ENCODE measurements around the gene TMEM250.
"Not testable (repeated sequence)": the region's sequence is repeated elsewhere in the genome, so short reads cannot be mapped to it uniquely, and the experiment has no call there.

TMEM250 gene, protein sequence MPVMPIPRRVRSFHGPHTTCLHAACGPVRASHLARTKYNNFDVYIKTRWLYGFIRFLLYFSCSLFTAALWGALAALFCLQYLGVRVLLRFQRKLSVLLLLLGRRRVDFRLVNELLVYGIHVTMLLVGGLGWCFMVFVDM

DNA sequence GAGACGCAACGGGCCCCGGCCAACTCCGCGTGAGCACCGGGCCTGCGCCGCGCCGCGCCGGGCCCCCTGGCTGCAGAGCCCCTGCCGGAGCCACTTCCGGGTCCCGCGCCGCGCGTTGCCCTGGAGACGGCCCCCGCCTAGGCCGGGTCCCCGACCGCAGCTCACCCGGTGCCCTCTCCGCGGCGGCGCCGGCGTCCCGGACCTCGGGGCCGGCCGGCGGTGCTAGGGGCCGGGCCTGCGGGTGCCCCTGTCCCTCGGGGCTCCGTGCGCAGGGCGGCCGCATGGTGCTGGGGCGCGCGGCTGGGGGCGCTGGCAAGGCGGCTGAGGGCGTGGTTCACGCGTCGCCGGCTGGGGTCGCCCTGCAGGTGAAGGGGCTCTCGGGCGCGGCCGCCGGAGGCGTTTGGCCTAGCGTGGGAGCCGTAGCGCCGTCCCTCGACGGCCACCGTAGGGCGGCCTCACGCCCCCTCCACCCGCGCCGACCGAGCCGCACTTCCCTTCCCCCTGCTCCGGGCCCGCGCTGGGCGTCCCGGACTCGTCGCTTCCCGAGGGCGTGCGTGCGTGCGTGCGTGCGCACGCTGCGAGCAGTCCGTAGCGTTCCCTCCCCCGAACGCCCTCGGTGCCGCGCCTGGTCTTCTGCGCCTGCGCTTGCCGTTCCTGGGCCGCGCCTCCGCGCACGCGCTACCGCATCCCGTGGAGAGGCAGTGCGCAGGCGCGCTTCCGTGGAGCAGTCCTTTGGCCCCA, at the start of gene TMEM250:
TMEM250 (minus strand) TSS at position 556 of the 741 bp plus-strand sequence. CDS start 1,975 bp downstream, outside the sequence.
- DNase-seq (ENCODE audit: low spot score): peak; percentile 98

DNA sequence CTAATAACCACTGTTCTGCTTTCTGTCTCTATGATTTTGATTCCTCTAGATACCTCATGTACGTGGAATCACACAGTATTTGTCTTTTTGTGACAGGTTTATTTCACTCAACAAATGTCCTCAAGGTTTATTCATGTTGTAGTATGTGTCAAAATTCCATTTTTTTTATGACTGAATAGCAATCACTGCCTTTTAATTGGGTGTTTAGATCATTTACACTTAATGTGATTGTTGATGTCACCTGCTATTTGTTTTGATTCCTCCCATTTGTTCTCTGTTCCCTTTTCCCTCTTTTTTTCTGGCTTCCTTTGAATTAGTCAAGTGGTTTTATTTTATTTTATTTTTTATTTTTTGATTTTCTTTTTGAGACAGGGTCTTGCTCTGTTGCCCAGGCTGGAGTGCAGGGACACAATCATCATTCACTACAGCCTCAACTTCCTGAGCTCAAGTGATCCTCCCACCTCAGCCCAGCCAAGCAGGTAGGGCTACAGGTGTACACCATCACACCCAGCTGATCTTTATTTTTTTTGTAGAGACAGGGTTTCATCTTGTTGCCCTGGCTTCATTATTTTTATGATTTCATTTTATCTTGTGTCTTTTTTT, 44.7 kb upstream of the TMEM250 start:
- DNase-seq (ENCODE audit: low spot score): no peak

DNA sequence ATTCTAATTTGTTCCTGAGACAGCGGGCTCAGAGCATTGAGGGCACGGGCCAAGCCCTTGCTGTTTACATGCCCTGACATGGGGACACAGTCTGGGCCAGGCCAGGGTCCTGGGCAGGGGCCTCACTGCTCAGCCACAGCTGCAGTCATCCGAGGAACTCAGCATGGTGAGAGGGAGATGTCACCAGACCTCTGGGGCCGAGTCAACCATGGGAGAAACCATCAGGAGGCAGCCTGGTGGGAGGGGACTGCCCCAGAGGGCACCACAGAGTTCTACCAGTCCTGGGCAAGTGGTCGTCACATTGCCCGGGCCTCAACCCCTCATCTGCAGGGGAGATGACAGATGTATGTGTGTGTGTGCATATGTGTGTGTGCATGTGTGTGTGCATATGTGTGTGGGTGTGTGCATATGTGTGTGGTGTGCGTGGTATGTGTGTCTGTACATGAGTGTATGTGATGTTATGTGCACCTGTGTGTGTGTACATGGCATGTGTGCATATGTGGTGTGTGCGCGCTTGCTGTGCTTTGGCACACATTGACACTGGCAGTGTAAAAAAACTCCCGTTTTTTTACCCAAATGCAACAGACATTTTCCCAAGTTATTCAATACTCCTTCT, 42.4 kb upstream of the TMEM250 start:
- DNase-seq (ENCODE audit: low spot score): no peak

DNA sequence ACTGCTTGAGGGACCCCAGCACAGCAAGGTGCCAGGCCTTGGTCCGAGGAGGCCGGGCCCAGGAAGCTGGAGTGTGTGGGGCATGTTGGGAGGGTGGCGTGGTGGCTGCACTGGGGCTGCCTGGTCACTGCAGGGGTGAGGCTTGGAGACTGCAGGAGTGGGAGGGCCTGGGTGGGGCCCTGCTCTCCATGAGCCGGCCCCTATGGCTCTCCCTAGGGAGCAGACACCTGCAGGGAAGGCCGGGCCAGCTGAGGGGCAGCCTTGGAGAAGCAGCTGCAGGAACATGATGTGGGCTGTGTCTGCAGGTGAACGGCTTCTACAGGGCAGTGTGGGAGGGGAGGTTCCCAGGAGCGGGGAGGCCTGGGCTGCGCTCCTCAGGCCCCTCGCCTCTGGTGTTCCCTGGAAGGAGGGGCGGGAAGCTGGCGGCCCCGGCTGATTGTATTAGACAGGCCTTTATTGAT, 41.7 kb upstream of the TMEM250 start:
- DNase-seq (ENCODE audit: low spot score): no peak

DNA sequence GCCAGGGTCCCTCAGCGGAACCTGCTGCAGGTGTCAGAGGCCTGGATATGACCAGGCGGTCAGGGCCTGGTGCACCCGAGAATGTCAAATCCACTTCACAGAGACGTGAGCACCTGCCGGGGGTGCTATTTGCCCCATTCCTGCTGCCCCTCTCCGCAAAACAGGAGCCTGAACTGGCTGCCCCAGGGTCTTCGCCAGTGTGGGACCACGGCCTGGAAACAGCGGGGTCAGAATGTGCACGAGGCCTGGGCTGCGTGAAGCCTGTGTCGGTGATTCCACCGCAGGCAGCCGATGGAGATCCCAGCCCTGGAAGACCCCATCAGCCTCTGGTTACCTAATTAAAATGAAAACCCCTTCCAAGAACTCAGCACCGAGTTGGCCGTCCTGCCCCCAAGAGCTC, 41.2 kb upstream of the TMEM250 start:
- no peak for DNase-seq (ENCODE audit: low spot score)

DNA sequence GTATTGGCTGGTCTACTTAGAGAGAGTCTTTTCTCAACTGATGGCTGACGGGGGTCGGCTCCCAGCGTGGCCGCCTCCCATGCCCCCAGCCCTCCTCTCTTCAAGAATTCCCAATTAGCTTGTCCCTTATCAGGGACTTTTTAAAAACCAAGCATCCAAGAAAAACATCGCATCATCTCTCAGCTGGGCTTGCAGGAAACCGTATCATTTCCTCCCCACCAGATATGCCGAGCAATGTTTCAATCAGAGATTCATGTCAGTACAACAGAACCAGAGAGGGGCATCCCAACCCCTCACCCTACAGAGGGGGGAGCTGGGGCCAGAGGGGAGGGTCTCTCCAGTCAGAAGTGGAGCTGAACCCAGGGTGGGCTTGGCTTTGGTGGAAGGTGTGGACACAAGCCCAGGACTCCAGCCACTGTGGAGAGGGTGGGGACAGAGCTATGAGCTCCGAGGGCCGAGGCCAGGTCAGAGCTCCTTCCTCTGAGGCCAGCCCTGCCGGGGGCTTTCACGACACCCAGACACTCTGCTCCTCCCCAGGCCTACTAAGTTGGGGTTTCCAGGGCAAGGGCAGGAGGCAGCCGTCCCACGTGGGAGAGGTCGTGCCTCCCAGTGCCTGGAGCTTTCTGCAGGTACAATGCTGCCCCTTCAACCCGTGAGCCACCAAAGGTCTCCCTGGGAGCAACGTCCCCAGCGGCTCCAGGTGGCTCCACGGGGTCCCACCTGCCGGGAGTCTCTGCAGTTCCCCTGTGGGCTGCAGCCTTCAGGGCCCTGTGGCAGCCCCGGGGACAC, 39.0 kb upstream of the TMEM250 start:
- no peak for DNase-seq (ENCODE audit: low spot score)

DNA sequence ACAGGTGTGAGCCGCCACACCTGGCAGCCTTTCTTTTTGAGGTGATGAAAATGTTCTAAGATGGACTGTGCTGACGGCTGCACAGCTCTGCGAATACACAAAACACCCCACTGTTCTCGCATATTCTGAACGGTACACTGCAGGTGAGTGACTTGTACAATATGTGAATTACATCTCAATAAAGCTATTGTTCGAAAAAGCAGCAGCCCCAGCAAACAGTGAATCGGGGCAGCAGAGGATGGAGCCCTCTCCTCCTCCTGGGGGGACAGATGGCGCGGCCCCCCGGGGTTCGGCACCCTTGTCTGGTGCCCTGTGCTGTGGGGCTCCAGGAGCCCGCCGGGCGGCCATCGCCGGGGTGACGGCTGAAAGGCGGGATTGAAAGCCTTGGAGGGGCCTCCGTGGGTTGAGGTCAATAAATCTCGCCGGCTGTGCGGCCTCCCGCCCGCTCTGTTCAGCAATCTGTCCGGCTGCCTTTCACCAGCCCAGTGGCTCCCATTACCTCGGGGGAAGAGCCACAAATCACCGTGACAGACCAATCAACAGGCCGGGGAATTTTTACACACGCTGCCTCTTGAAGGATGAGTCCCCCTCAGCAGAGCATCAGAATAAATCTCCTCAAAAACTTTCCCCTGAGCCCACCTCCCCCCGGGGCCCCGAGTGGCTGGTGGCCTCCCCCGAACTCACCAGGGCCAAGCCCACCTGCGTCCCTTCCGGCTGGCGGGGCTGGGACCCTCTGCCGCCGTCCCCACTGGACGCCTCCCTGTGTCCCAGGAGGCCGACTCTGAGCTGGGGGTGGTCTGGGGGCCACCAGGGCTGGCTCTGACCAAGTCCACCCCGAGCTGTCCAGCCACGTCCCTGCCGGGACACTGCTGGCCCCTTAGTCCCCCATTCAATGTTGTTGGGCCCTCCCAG, 37.8 kb upstream of the TMEM250 start:
- DNase-seq (ENCODE audit: low spot score): no peak

DNA sequence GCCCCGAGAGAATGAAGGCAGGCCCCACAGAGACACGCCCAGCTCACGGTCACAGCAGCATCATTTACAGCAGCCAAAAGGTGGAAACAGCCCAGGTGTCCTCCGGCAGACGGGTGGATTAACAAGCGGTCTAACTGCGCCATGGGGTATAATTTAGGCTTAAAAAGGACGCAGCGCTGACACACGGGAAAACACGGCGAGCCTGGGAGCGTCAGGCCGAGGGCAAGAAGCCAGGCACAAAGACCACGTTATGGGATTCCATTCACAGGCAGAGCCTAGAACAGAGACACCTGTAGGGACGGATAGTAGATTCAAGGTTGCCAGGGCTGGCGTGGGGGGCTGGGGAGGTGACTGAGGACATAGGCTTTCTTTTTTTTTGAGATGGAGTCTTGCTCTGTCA, 36.9 kb upstream of the TMEM250 start:
- DNase-seq (ENCODE audit: low spot score): no peak

DNA sequence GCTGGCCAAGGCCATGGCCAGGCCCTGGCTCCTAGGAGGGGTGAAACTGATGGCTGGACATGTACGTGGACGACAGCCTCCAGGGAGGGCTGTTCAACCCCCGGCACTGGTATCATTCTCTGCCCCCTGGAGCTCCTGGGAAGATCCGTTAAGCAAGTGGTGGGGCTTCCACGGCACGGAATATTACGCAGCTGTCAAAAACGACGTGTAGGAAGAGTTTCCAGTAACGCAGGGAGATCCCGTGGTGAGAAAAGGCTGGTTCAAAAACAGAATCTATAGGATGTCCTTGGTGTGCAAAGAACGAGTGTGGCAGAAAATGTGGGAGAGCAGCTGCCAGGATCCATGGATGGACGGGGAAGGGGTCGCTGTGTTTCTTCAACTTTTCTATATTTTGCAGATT, 36.3 kb upstream of the TMEM250 start:
- no peak for DNase-seq (ENCODE audit: low spot score)

DNA sequence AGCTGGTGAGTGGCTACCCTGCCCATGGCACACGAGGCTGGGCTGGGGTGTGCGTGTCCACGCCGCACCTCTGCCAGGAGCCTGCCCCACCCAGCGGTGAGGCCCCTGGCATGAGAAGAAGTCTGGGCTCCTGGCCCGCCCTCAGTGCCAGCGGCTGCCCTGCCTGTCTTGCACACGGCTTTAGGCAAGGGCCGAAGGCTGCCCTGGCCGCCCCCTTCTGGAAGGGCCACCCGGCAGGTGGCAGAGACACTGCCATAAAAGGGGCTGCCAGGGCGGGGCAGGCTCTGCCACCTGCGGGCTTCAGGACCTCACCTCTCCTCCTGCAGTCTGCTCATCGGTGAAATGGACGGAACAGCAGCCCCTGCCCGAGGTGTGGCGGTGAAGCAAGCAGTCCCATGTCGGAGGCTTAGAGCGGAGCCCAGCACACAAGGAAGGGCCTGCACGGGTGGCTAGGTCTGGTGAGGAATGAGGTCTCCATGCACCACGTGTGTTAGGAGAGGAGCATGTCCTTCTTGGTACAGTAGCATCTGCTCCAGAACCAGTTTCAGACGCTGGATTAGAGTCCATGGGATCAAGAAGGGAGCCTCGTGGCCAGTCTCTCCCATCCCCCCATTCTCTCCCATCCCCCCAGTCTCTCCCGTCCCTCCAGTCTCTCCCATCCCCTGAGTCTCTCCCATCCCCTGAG, 34.8 kb upstream of the TMEM250 start:
- DNase-seq (ENCODE audit: low spot score): no peak

DNA sequence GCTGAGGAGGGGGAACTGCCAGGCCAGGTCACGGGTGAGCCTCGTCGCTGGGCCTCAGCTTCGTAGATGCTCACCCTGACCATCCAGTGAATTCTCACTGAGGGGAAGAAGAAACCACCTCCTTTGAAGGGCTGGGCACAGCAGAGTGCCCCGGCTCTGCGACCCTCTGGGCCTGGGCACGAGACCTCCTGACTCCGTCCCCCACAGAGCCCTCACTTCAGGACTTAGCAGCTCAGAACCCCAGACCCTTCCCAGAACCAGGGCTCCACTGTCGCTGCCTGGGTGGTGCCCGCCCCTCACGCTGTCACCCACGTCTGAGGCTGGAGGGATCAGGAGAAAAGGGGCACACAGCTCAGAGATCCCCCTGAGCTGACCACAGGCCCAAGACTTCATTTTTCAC, 34.3 kb upstream of the TMEM250 start:
- DNase-seq (ENCODE audit: low spot score): no peak

DNA sequence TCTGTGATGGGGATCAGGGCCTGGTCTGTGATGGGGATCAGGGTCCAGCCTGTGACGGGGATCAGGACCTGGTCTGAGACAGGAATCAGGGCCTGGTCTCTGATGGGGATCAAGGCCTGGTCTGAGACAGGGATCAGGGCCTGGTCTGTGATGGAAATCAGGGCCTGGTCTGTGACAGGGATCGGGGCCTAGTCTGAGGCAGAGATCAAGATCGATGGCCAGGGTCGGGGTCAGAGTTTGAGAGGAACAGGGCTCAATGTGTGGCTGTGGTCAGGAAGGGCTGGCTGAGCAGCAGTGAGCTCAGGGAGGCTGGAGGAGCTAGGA, 33.8 kb upstream of the TMEM250 start:
- DNase-seq (ENCODE audit: low spot score): no peak

DNA sequence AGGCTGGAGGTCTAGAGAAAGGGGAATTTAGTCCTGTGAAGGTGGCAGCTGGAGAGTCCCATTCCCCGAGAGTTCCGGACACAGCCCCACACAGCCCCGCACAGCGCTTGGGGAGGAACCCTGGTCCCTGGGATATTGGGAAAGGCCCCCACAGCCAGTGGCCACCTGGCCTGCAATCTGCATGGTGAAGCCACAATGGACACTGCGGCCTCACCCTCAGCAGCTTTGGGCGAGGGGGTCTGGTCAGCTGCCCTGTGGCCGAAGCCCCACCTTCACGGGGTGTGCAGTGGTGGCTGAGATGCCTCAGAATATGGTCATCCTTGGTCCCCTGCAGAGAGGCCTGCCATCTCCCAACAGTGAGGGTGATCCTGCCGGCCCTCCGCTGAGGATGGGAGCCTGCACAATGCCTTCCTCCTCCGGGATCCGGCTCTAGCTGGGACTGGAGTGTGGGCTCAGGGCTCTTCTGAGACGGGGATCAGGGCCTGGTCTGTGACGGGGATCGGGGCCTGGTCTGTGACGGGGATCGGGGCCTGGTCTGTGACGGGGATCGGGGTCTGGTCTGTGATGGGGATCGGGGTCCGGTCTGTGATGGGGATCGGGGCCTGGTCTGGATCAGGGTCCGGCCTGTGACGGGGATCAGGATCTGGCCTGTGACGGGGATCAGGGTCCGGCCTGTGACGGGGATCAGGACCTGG, 33.3 kb upstream of the TMEM250 start:
- no peak for DNase-seq (ENCODE audit: low spot score)

DNA sequence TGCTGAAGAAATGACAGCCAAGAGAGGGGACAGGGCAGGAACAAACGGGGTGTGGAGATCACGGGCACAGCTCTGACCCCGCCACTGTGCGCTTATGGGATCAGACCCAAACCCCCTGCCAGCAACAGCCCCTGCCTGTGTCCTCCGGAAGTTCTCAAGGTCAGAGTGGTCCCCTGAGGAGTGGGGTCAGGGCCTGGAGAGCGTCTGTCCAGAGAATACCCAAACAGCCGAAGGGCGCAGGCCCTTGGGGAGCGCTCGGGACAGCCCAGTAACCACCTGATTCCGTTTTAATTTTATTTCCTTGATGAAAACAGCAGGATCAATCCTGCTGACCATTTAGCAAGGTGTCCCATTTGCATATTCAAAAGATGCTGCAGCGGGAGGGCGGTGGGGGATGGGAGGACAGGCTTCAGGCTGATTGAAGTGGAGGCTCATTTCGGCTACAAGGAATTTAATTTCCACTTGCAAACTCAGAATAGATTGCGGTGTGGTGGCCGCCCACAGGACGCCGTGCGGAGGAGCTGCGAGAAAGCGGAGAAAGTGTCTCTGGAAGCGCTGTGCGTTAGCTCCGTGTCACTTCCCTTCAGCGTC, 32.6 kb upstream of the TMEM250 start:
- DNase-seq (ENCODE audit: low spot score): no peak

DNA sequence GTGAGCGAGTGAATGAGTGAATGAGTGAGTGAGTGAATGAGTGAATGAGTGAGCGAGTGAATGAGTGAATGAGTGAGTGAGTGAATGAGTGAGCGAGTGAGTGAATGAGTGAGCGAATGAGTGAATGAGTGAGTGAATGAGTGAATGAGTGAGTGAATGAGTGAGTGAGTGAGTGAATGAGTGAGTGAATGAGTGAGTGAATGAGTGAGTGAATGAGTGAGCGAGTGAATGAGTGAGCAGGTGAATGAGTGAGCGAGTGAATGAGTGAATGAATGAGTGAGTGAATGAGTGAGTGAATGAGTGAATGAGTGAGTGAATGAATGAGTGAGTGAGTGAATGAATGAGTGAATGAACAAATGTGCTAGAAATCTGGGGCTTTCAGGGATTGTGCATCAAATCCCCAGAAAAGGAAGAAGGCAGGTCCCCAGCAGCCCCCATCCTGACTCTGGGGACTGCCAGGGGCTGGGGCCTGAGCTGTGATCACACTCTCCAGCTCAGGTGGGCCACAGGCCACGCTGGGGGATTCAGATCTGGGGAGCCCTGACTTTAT, 32.1 kb upstream of the TMEM250 start:
- DNase-seq (ENCODE audit: low spot score): not testable (repeated sequence)

DNA sequence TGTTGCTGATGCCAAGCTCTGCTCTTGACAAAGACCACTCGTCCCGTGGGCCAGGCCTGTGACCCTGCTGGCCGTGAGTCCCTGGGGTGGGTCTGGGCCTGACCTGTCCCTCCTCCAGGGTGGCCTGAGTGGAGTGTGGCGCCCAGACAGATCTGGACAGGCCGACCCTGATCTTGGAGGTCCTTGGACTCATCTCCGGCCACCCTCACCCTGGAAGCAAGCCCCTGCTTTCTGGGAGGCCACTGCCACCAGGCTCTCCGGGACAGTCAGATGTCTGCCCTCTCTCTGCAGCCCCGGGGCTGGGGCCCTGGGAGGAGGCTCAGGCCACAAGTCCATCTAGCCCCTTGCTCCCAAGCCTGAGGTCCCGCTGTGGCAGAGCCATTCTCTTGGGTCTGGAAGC, 31.2 kb upstream of the TMEM250 start:
- no peak for DNase-seq (ENCODE audit: low spot score)

DNA sequence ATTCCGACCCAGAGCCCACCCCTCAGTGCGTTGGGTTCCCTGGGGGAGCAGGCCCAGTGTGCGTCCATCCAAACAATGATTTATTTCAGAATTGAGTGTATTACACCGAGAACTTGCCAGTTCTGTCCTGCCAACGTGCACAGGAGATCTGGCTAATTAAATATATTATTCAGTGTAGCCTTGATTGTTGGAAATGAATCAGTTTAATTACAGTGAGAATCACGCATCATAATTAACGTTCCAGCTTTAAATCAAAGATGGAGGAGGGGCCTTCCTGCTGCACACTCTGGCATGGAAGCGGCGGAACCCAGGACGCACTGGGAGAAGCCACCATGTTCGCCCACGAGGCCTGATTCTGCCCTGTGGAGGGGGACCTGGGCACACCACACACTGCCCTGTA, 30.7 kb upstream of the TMEM250 start:
- no peak for DNase-seq (ENCODE audit: low spot score)

DNA sequence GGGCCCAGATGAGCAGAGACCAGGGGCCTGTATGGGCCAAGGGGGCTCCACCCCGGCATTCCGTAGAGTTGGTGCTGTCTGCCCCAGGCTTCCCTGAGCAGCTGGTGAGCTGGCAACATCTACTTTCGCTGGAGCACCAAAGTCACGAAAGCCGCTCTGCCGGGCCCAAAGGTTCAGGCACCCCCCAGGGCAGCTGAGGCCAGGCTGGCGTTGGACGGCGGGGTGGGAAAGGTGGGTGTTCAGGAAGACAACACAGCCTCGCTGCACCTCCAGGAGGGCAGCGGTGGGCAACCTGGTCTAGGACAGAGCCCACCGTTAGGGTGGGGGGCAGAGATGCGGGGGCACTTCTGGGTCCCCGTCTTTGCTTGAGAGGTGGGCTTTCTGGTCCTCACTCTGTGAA, 30.1 kb upstream of the TMEM250 start:
- no peak for DNase-seq (ENCODE audit: low spot score)

Data from HuH-7.5 (cell line).